OCI-LY3 (cell line): ENCODE data around the gene LYSET.
"Not testable (repeated sequence)": the region's sequence is repeated elsewhere in the genome, so short reads cannot be mapped to it uniquely, and the experiment has no call there.

Experiments
- H2AFZ ChIP-seq: fragments of 200-600, 300-600 bp; shearing (Covaris generic); 2 replicates; pipeline ENCODE4 v1.6.0; 2014; ENCODE audit warnings: antibody characterized with exemption, low read depth, low read length
- H3K27ac ChIP-seq: fragments of 200-600, 300-600 bp; sonication (generic); 2 replicates; pipeline ENCODE4 v1.5.1; 2014; ENCODE audit warnings: mild to moderate bottlenecking, low read length, moderate library complexity, mixed read lengths
- H3K27me3 ChIP-seq: fragments of 200-600, 300-600 bp; sonication (generic); 2 replicates; pipeline ENCODE4 v1.6.1; 2014; ENCODE audit warnings: low read depth, low read length, mixed read lengths
- H3K36me3 ChIP-seq: fragments of 200-600, 300-600 bp; sonication (generic); replicated peaks from 2 replicates; pipeline ENCODE3; 2014; ENCODE audit warnings: low read depth, low read length, mixed read lengths
- H3K4me1 ChIP-seq: fragments of 300-600, 200-600 bp; sonication (generic); 2 replicates; pipeline ENCODE4 v1.6.1; 2014; ENCODE audit warnings: low read length, mixed read lengths
- H3K4me2 ChIP-seq: fragments of 200-600, 300-600 bp; sonication (generic); 2 replicates; pipeline ENCODE4 v1.6.1; 2014; ENCODE audit warnings: low read length, mixed read lengths
- H3K4me3 ChIP-seq: fragments of 300-600, 200-600 bp; sonication (generic); 2 replicates; pipeline ENCODE4 v1.5.1; 2014; ENCODE audit warnings: antibody characterized with exemption, mild to moderate bottlenecking, low read length, moderate library complexity
- H3K79me2 ChIP-seq: fragments of 300-600, 200-600 bp; shearing (Covaris generic); 2 replicates; pipeline ENCODE4 v1.6.1; 2014; ENCODE audit warnings: mild to moderate bottlenecking, low read length, mixed read lengths
- H3K9ac ChIP-seq: fragments of 300-600, 200-600 bp; shearing (Covaris generic); 2 replicates; pipeline ENCODE4 v1.6.0; 2014; ENCODE audit warnings: mild to moderate bottlenecking, low read length, moderate library complexity
- H3K9me3 ChIP-seq: fragments of 200-600, 300-600 bp; shearing (Covaris generic); 2 replicates; pipeline ENCODE4 v1.6.1; 2014; ENCODE audit warnings: low read length, mixed read lengths; ENCODE audit not compliant: insufficient read depth
- H4K20me1 ChIP-seq: fragments of 200-600, 300-600 bp; sonication (generic); 2 replicates; pipeline ENCODE4 v1.6.1; 2016; ENCODE audit warnings: low read length, mixed read lengths; ENCODE audit not compliant: insufficient read depth
- EZH2phosphoT487 ChIP-seq: fragments of 200-600 bp; shearing (Covaris generic); IDR thresholded peaks from 2 replicates; pipeline ENCODE4 v1.6.1; 2018; ENCODE audit warnings: antibody characterized with exemption, mixed run types, low read depth
- TF ChIP-seq, protein P1 (sequence below): fragments of 200-600, 300-600 bp; sonication (generic); IDR thresholded peaks from 2 replicates; pipeline ENCODE4 v1.5.1; 2014; ENCODE audit warnings: antibody characterized with exemption, low read length, low read depth

The LYSET gene

GRCh38 chr14:93160353-93160801 lies 24.7 kb upstream of the LYSET start:
- Histone ChIP-seq H4K20me1 (no peaks in the 10 kb centered on the region), H3K4me2 (no peak overlapping the region), H3K9me3 (no peaks in the 10 kb centered on the region), H3K9ac (no peak overlapping the region), H3K36me3 (no peaks in the 10 kb centered on the region), H2AFZ (no peak overlapping the region), H3K27ac (no peak overlapping the region), H3K4me3 (no peak overlapping the region), H3K4me1 (no peaks in the 10 kb centered on the region), H3K79me2 (no peaks in the 10 kb centered on the region), H3K27me3 (no peaks in the 10 kb centered on the region)
- TF ChIP-seq EZH2phosphoT487 = no peak
- TF ChIP-seq, protein P1, sequence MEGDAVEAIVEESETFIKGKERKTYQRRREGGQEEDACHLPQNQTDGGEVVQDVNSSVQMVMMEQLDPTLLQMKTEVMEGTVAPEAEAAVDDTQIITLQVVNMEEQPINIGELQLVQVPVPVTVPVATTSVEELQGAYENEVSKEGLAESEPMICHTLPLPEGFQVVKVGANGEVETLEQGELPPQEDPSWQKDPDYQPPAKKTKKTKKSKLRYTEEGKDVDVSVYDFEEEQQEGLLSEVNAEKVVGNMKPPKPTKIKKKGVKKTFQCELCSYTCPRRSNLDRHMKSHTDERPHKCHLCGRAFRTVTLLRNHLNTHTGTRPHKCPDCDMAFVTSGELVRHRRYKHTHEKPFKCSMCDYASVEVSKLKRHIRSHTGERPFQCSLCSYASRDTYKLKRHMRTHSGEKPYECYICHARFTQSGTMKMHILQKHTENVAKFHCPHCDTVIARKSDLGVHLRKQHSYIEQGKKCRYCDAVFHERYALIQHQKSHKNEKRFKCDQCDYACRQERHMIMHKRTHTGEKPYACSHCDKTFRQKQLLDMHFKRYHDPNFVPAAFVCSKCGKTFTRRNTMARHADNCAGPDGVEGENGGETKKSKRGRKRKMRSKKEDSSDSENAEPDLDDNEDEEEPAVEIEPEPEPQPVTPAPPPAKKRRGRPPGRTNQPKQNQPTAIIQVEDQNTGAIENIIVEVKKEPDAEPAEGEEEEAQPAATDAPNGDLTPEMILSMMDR = peak; percentile 45

DNA sequence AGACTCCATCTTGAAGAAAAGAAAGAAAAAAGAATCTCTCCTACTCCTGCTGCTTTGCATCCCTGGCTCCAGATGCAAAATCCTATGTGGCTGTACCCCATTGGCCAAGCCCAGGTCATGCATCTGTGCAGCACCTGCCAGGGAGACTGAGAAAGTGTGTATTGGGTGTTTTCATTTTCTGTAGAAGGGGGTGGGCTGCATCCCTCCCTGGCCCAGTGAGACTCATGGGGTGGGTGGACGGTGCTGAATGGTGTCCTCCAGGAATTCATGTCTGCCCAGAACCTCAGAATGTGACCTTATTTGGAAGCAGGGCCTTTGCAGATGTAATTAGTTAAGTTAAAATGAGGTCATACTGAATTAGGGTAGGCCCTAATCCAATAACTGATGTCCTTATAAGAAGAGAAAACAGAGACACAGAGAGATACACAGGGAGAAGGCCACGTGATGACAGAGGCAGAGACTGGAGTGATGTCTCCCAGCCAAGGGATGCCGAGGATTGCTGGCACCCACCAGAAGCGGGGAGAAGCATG lies 23.6 kb upstream of the LYSET start:
- no peak overlapping the region for H3K4me3 ChIP-seq
- no peak overlapping the region for H3K4me2 ChIP-seq
- H3K9me3 ChIP-seq = no peaks in the 10 kb centered on the region
- H2AFZ ChIP-seq = no peak overlapping the region
- H3K27ac ChIP-seq = no peak overlapping the region
- H3K36me3 ChIP-seq = no peaks in the 10 kb centered on the region
- no peaks in the 10 kb centered on the region for H3K27me3 ChIP-seq
- H3K79me2 ChIP-seq = no peaks in the 10 kb centered on the region
- TF ChIP-seq EZH2phosphoT487 = no peak
- TF ChIP-seq, protein P1 = no peak
- no peaks in the 10 kb centered on the region for H4K20me1 ChIP-seq
- no peaks in the 10 kb centered on the region for H3K4me1 ChIP-seq
- no peak overlapping the region for H3K9ac ChIP-seq

GRCh38 chr14:93163564-93163963 lies 21.6 kb upstream of the LYSET start:
- Histone ChIP-seq H3K4me3 (no peak overlapping the region), H3K9ac (no peak overlapping the region), H3K27me3 (no peaks in the 10 kb centered on the region), H3K9me3 (no peaks in the 10 kb centered on the region), H3K4me1 (no peaks in the 10 kb centered on the region), H3K79me2 (no peaks in the 10 kb centered on the region), H2AFZ (no peak overlapping the region), H3K4me2 (no peak overlapping the region), H3K27ac (no peak overlapping the region), H3K36me3 (no peaks in the 10 kb centered on the region), H4K20me1 (no peaks in the 10 kb centered on the region)
- TF ChIP-seq, protein P1 = no peak

- not testable (repeated sequence) for H3K4me1 ChIP-seq, H3K79me2 ChIP-seq, H3K27me3 ChIP-seq, H3K9ac ChIP-seq, H3K4me2 ChIP-seq, H3K27ac ChIP-seq, H3K4me3 ChIP-seq, H4K20me1 ChIP-seq, H3K36me3 ChIP-seq, H2AFZ ChIP-seq, H3K9me3 ChIP-seq
Observed at GRCh38 chr14:93165271-93166265, 19.5 kb upstream of the LYSET start.

- H3K79me2 ChIP-seq, H3K27me3 ChIP-seq, H3K9me3 ChIP-seq, H4K20me1 ChIP-seq, H2AFZ ChIP-seq, H3K4me1 ChIP-seq, H3K36me3 ChIP-seq, H3K4me3 ChIP-seq, H3K27ac ChIP-seq, H3K4me2 ChIP-seq, H3K9ac ChIP-seq: not testable (repeated sequence)
Observed at GRCh38 chr14:93168610-93169009, 16.5 kb upstream of the LYSET start.

DNA sequence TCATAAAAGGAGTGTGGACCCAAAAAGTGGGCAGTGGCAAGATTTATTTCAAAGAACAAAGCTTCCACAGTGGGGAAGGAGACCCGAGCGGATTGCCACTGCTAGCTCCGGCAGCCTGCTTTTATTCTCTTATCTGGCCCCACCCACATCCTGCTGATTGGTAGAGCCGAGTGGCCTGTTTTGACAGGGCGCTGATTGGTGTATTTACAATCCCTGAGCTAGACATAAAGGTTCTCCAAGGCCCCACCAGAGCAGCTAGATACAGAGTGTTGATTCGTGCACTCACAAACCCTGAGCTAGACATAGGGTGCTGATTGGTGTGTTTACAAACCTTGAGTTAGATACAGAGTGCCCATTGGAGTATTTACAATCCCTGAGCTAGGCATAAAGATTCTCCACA lies 15.5 kb upstream of the LYSET start:
- not testable (repeated sequence) for H3K27ac ChIP-seq, H4K20me1 ChIP-seq, H3K79me2 ChIP-seq, H3K4me2 ChIP-seq, H3K36me3 ChIP-seq, H3K9ac ChIP-seq, H3K4me1 ChIP-seq, H2AFZ ChIP-seq, H3K27me3 ChIP-seq, H3K4me3 ChIP-seq, H3K9me3 ChIP-seq

- not testable (repeated sequence) for H3K4me2 ChIP-seq, H2AFZ ChIP-seq, H3K9me3 ChIP-seq, H3K79me2 ChIP-seq, H3K27ac ChIP-seq, H3K36me3 ChIP-seq, H3K4me3 ChIP-seq, H3K4me1 ChIP-seq, H4K20me1 ChIP-seq, H3K27me3 ChIP-seq, H3K9ac ChIP-seq
Observed at GRCh38 chr14:93170141-93170540, 15.0 kb upstream of the LYSET start.
